ENCODE data around the gene MYBPH.

MYBPH gene

GRCh38 chr1:203140743-203141520 is 34.7 kb downstream of the MYBPH start:
- H3K4me3 ChIP-seq (ENCODE audit: low read length): no peak overlapping the region
- no peak for TF ChIP-seq CTCF (IDR thresholded peaks at IDR 0.05; ENCODE audit: insufficient read depth, low read depth, low read length, missing control alignments)
- DNase-seq (ENCODE audit: low read depth): no peak

GRCh38 chr1:203139976-203140475 is 35.6 kb downstream of the MYBPH start:
- no peak for TF ChIP-seq CTCF (IDR thresholded peaks at IDR 0.05; ENCODE audit: insufficient read depth, low read depth, low read length, missing control alignments)
- H3K4me3 ChIP-seq (ENCODE audit: low read length): no peak overlapping the region
- no peak for DNase-seq (ENCODE audit: low read depth)

- no peak for DNase-seq (ENCODE audit: low read depth)
- TF ChIP-seq CTCF (IDR thresholded peaks at IDR 0.05; ENCODE audit: insufficient read depth, low read depth, low read length, missing control alignments): no peak
- no peak overlapping the region for H3K4me3 ChIP-seq (ENCODE audit: low read length)
These were observed 37.6 kb downstream of the MYBPH start for GRCh38 chr1:203138066-203138465.

GRCh38 chr1:203137324-203137723 is 38.3 kb downstream of the MYBPH start:
- no peak for TF ChIP-seq CTCF (IDR thresholded peaks at IDR 0.05; ENCODE audit: insufficient read depth, low read depth, low read length, missing control alignments)
- no peak for DNase-seq (ENCODE audit: low read depth)
- H3K4me3 ChIP-seq (ENCODE audit: low read length): no peak overlapping the region

GRCh38 chr1:203136409-203137042 is 39.1 kb downstream of the MYBPH start:
- no peak overlapping the region for H3K4me3 ChIP-seq (ENCODE audit: low read length)
- DNase-seq (ENCODE audit: low read depth): no peak
- TF ChIP-seq CTCF (IDR thresholded peaks at IDR 0.05; ENCODE audit: insufficient read depth, low read depth, low read length, missing control alignments): peak; percentile 5

- no peak overlapping the region for H3K4me3 ChIP-seq (ENCODE audit: low read length)
- no peak for TF ChIP-seq CTCF (IDR thresholded peaks at IDR 0.05; ENCODE audit: insufficient read depth, low read depth, low read length, missing control alignments)
- DNase-seq (ENCODE audit: low read depth): peak; percentile 41
These were observed 39.9 kb downstream of the MYBPH start for GRCh38 chr1:203135636-203136305.

Data from epithelial cell of esophagus (primary cell).